Prostate gland (tissue), 2 donors: Measurements from ENCODE around the gene SMARCB1. TPM values are rescaled to one million over a fixed set of nuclear protein-coding genes. Genes with fewer than 3 reads are reported as not detected.

ENCODE experiments used
- DNase-seq: peaks from one replicate; pipeline ENCODE4 v3.0.0-alpha.2; 2019; ENCODE audit warnings: low spot score
- H3K27ac ChIP-seq, 2 donors: fragments of 200-600 bp; sonication (generic); 2 replicates each; pipeline ENCODE4 v1.5.1; 2017 to 2019
- H3K27me3 ChIP-seq: fragments of 200-600 bp; sonication (generic); replicated peaks from 2 replicates; pipeline ENCODE4 v1.5.1; 2019; ENCODE audit not compliant: insufficient read depth
- H3K36me3 ChIP-seq, 2 donors: fragments of 200-600 bp; sonication (generic); 1 replicate in 1 of 2; 2 replicates in 1 of 2; pipeline versions ENCODE4 v1.5.1 to v1.8.1; 2017 to 2019
- H3K4me1 ChIP-seq: fragments of 200-600 bp; sonication (generic); replicated peaks from 2 replicates; pipeline ENCODE4 v1.5.1; 2019
- H3K4me3 ChIP-seq, 2 donors: fragments of 200-600 bp; sonication (generic); 2 replicates each; pipeline ENCODE4 v1.5.1; 2017 to 2019
- H3K9me3 ChIP-seq: fragments of 200-600 bp; sonication (generic); 2 replicates; pipeline ENCODE4 v1.5.1; 2017
- POLR2A ChIP-seq: fragments of 450-650 bp; IDR thresholded peaks from one replicate; pipeline ENCODE4 v1.6.1; 2016; ENCODE audit warnings: antibody characterized with exemption, mild to moderate bottlenecking
- POLR2AphosphoS5 ChIP-seq: sonication (generic); formaldehyde crosslinking; IDR thresholded peaks from one replicate; pipeline ENCODE4 v1.6.1; 2017; ENCODE audit warnings: antibody characterized with exemption
- WGBS: methylation state at CpG from one replicate; pipeline ENCODE4 v1.1.5; 2018; 5-methylcytosine and 5-hydroxymethylcytosine counted together
- intact Hi-C: fragments of 100-400 bp; cut with DNase I; formaldehyde crosslinking; loops from one replicate; pipeline ENCODE4 v1.14.2; 2022
- total RNA-seq, 2 donors: library from RNA; depleted of rRNA; stranded (reverse); fragments of >200 nt; gene quantifications; one replicate each; pipeline ENCODE4 v1.1.0, GENCODE V29; 2016
- TF ChIP-seq, protein P1 (sequence below), 4 experiments: fragments of 200-600 bp in 2 of 4; fragments of 450-650 bp in 2 of 4; sonication (generic) in 2 of 4; IDR thresholded peaks; 1 replicate in 3 of 4; 2 replicates in 1 of 4; pipeline ENCODE4 v1.5.1; 2016 to 2019; ENCODE audit warnings: antibody characterized with exemption in 4 of 4, mild to moderate bottlenecking in 2 of 4, moderate library complexity in 2 of 4

The SMARCB1 gene
- total RNA-seq, 2 donors from 2014 or later = 77.2 to 136 TPM

DNA sequence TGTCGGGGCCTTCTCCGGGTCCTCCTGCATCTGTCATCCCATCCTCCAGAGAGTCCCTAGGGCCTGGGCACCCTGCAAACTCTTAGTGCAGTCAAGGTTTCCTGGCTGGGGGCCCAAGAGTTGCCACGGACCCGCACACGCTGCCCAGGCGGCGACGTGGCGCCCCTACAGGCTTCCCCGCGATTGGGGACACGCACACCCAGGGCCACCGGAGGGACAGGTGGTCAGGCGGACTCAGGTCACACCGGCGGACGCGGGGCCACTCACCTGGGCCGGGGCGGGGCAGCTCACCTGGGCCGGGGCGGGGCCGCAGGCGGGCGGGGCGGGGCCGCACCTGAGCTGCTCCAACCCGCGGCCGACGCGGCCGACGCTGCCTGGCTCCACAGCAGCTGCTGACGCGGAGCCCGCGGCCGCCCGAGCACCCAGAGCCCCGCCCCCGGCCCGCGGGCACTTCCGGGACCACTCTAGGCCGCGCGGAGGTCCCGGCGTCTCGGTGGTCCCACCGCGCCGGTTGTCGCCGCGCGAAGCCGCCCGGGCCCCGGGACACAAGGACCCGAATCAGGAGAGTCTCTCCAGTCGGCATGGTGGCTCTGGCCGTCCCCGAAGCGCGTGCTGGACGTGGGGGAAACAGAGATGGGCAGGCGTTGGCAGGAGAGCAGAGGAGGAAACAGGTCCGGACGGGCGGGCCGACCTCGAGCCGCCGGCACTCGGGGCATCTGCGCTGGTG is 35.9 kb upstream of the SMARCB1 start, which contains the start of gene ZNF70:
Gene ZNF70 (minus strand): TSS at position 399 of the 727 bp plus-strand sequence. CDS start 5,972 bp downstream, outside the sequence.
- TF ChIP-seq POLR2A (peak; percentile 46), POLR2AphosphoS5 (peak; percentile 32)
- TF ChIP-seq, protein P1, sequence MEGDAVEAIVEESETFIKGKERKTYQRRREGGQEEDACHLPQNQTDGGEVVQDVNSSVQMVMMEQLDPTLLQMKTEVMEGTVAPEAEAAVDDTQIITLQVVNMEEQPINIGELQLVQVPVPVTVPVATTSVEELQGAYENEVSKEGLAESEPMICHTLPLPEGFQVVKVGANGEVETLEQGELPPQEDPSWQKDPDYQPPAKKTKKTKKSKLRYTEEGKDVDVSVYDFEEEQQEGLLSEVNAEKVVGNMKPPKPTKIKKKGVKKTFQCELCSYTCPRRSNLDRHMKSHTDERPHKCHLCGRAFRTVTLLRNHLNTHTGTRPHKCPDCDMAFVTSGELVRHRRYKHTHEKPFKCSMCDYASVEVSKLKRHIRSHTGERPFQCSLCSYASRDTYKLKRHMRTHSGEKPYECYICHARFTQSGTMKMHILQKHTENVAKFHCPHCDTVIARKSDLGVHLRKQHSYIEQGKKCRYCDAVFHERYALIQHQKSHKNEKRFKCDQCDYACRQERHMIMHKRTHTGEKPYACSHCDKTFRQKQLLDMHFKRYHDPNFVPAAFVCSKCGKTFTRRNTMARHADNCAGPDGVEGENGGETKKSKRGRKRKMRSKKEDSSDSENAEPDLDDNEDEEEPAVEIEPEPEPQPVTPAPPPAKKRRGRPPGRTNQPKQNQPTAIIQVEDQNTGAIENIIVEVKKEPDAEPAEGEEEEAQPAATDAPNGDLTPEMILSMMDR (IDR thresholded peaks at IDR 0.05) = peak in 1 of 4 experiments; percentile 5

DNA sequence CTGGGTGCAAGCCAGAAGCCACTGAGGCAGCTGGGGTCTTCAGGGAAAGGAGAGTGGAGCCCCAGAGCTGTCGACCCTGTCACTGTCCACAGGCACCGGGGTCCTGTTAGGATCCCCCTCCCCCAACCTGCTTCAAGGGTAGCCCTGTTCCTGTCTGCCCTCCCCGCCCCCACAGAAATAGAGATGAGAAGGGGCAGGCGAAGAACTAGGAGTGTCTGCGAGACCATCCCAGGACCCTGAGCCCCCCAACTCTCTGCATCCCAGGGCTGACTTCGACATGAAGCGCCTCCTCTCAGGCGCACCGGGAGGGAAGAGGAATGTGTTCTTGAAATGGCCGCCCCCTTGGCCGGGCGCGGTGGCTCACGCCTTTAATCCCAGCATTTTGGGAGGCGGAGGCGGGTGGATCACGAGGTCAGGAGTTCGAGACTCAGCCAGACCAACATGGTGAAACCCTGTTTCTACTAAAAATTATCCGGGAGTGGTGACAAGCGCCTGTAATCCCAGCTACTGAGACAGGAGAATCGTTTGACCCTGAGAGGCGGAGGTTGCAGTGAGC is 35.2 kb upstream of the SMARCB1 start:
- TF ChIP-seq, protein P1 (IDR thresholded peaks at IDR 0.05) = no peak
- TF ChIP-seq POLR2A = no peak
- no peak for TF ChIP-seq POLR2AphosphoS5
- H3K27ac ChIP-seq = peak overlapping the region; percentile 90 to 92
- H3K36me3 ChIP-seq = no peaks in the 10 kb centered on the region
- WGBS = 17% methylated on average over 22 of the region's 22 CpGs
- intact Hi-C loops = no loop called here
- H3K4me1 ChIP-seq = peaks cover 2% of the 10 kb centered on the region
- H3K4me3 ChIP-seq = peak overlapping the region; percentile 66 to 80
- no peak for DNase-seq
- no peaks in the 10 kb centered on the region for H3K9me3 ChIP-seq
- no peaks in the 10 kb centered on the region for H3K27me3 ChIP-seq

More for the DNA sequence above, 35.9 kb upstream of the SMARCB1 start, which contains the start of gene ZNF70:
- intact Hi-C loops = no loop called here
- peak; percentile 92 for DNase-seq
- 0% methylated on average over 31 of the region's 78 CpGs for WGBS
- H3K27ac ChIP-seq = peak within 1 kb of the TSS; percentile 90 to 92
- H3K4me3 ChIP-seq = peak within 1 kb of the TSS; percentile 66 to 80
- H3K9me3 ChIP-seq = no peaks in the 10 kb centered on the region
- no peaks in the 10 kb centered on the region for H3K36me3 ChIP-seq
- peaks cover 2% of the 10 kb centered on the region for H3K4me1 ChIP-seq
- H3K27me3 ChIP-seq = no peaks in the 10 kb centered on the region

DNA sequence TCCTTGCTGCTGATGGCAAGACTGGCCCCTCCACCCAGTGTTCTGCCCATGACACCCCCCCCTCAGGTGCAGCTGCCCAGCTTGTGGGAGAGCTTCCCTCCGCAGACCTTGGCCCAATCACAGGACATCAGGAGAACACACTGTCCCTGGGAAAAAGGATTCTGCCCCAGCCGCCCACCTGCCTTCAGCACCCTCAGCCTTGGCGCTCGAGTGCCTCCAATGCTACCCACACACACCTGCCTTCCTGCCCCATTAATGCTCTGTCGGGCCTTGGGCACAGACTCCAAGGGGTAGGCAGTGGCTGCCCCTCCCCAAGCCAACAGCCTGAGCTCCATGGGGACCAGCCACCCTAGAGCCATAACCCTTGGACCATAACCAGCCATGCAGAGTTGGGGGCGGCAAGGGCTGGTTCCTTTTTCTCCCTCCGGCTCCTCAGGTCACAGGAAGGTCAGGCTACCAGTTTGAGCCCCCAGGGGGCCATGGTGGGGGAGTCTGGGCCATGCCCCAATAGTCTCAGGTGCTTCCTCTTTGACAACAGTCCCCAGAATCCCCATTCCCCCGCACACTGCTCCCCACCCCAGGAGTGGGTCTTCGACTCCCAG is 34.6 kb upstream of the SMARCB1 start:
- no peaks in the 10 kb centered on the region for H3K9me3 ChIP-seq
- H3K36me3 ChIP-seq = no peaks in the 10 kb centered on the region
- 83% methylated on average over 9 of the region's 9 CpGs for WGBS
- no peak for DNase-seq
- H3K4me3 ChIP-seq = no peak overlapping the region
- TF ChIP-seq, protein P1 (IDR thresholded peaks at IDR 0.05) = no peak
- peaks cover 2% of the 10 kb centered on the region for H3K4me1 ChIP-seq
- intact Hi-C loops = no loop called here
- H3K27me3 ChIP-seq = no peaks in the 10 kb centered on the region
- no peak overlapping the region for H3K27ac ChIP-seq

DNA sequence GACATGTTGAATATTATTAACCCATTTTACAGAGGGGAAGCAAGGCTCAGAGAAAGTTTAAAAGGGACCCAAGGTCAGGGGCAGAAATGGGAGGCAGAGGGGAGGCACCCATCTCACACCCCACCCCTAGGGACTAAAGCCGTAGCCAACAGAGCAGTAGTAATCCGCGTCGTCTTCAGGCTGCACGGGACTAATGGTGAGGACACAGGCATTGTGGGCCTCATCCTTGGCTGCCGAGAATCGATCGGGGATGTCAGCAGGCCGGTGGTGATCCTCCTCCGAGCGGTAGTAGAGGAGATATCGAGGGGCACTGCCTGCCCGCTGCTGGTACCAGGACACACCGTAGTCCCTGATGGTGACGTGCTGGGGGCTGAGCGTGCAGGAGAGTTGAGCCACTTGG is 34.0 kb upstream of the SMARCB1 start:
- 95% methylated on average over 16 of the region's 16 CpGs for WGBS
- DNase-seq = no peak
- Histone ChIP-seq H3K27me3 (no peaks in the 10 kb centered on the region), H3K4me1 (peaks cover 2% of the 10 kb centered on the region), H3K4me3 (no peak overlapping the region), H3K36me3 (no peaks in the 10 kb centered on the region), H3K27ac (no peak overlapping the region), H3K9me3 (no peaks in the 10 kb centered on the region)
- intact Hi-C loops = no loop called here
- TF ChIP-seq POLR2A (no peak), POLR2AphosphoS5 (no peak)
- TF ChIP-seq, protein P1 (IDR thresholded peaks at IDR 0.05) = no peak
